ENCODE results near the gene ELF3. TPM values are rescaled to one million over a fixed set of nuclear protein-coding genes. Genes with fewer than 3 reads are reported as not detected.

Gene ELF3
- total RNA-seq, 1 donor from 2014 or later, result 74.1 TPM

DNA sequence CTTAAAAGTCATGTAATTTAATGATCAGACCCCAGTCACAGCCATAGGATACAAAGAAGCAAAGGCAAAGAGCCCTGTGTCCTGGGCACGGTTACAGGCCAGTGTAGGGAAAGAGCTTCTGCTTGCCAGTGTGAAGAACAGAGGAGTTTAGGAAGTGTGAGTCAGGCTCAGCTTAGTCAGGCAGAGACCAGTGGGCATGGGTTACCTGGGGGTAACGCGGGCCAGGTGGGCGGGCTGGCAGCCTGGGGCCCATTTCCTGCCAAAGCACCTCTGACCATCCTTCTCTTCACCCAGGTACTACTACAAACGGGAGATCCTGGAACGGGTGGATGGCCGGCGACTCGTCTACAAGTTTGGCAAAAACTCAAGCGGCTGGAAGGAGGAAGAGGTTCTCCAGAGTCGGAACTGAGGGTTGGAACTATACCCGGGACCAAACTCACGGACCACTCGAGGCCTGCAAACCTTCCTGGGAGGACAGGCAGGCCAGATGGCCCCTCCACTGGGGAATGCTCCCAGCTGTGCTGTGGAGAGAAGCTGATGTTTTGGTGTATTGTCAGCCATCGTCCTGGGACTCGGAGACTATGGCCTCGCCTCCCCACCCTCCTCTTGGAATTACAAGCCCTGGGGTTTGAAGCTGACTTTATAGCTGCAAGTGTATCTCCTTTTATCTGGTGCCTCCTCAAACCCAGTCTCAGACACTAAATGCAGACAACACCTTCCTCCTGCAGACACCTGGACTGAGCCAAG is 4.7 kb downstream of the ELF3 start:
- TF ChIP-seq, protein P1, sequence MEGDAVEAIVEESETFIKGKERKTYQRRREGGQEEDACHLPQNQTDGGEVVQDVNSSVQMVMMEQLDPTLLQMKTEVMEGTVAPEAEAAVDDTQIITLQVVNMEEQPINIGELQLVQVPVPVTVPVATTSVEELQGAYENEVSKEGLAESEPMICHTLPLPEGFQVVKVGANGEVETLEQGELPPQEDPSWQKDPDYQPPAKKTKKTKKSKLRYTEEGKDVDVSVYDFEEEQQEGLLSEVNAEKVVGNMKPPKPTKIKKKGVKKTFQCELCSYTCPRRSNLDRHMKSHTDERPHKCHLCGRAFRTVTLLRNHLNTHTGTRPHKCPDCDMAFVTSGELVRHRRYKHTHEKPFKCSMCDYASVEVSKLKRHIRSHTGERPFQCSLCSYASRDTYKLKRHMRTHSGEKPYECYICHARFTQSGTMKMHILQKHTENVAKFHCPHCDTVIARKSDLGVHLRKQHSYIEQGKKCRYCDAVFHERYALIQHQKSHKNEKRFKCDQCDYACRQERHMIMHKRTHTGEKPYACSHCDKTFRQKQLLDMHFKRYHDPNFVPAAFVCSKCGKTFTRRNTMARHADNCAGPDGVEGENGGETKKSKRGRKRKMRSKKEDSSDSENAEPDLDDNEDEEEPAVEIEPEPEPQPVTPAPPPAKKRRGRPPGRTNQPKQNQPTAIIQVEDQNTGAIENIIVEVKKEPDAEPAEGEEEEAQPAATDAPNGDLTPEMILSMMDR (IDR thresholded peaks at IDR 0.05), result no peak
- ATAC-seq, result no peak
- peaks cover 8% of the 10 kb centered on the region for H3K4me1 ChIP-seq
- no peaks in the 10 kb centered on the region for H3K27me3 ChIP-seq (ENCODE audit: low read depth)
- DNase-seq, result no peak
- H3K9me3 ChIP-seq, result no peaks in the 10 kb centered on the region
- peaks cover 27% of the 10 kb centered on the region for H3K36me3 ChIP-seq
- intact Hi-C loops (cut with DNase I), result no loop called here
- H3K4me3 ChIP-seq, result peak overlapping the region; percentile 57
- peak overlapping the region; percentile 5 for H3K27ac ChIP-seq

DNA sequence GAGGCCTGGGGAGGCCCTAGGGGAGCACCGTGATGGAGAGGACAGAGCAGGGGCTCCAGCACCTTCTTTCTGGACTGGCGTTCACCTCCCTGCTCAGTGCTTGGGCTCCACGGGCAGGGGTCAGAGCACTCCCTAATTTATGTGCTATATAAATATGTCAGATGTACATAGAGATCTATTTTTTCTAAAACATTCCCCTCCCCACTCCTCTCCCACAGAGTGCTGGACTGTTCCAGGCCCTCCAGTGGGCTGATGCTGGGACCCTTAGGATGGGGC is 5.2 kb downstream of the ELF3 start:
- Histone ChIP-seq H3K27me3 (ENCODE audit: low read depth) (no peaks in the 10 kb centered on the region), H3K27ac (no peak overlapping the region), H3K9me3 (no peaks in the 10 kb centered on the region), H3K4me3 (no peak overlapping the region), H3K36me3 (peaks cover 27% of the 10 kb centered on the region), H3K4me1 (peaks cover 8% of the 10 kb centered on the region)
- intact Hi-C loops (cut with DNase I), result no loop called here
- ATAC-seq (no peak), DNase-seq (no peak)
- TF ChIP-seq, protein P1 (IDR thresholded peaks at IDR 0.05), result no peak

DNA sequence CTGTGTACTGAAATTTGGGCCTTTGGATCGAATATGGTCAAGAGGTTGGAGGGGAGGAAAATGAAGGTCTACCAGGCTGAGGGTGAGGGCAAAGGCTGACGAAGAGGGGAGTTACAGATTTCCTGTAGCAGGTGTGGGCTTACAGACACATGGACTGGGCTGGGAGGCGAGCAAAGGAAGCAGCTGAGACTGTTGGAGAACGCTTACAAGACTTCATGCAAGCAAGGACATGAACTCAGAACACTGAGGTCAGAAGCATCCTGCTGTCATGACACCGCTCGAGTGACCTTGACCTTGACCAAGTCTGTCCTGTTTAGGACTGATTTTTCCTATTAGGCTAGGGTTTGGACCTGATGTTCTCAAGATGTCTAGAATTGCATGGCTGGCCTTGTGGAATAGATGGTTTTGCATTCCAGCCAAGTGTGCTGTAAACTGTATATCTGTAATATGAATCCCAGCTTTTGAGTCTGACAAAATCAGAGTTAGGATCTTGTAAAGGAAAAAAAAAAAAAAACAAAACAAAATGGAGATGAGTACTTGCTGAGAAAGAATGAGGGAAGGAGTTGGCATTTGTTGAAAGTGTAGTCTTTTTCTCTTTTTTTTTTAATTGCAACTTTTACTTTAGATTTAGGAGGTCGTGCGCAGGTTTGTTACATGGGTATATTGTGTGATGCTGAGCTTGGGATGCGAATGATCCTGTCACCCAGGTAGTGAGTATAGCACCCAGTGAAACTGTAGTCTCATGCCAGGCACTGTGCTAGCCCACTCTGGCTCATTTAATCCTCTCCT is 5.8 kb downstream of the ELF3 start:
- Histone ChIP-seq H3K9me3 (no peaks in the 10 kb centered on the region), H3K36me3 (peaks cover 27% of the 10 kb centered on the region), H3K4me3 (no peak overlapping the region), H3K27me3 (ENCODE audit: low read depth) (no peaks in the 10 kb centered on the region), H3K4me1 (peaks cover 8% of the 10 kb centered on the region), H3K27ac (no peak overlapping the region)
- no peak for DNase-seq
- no peak for ATAC-seq
- intact Hi-C loops (cut with DNase I), result no loop called here
- TF ChIP-seq, protein P1 (IDR thresholded peaks at IDR 0.05), result no peak

DNA sequence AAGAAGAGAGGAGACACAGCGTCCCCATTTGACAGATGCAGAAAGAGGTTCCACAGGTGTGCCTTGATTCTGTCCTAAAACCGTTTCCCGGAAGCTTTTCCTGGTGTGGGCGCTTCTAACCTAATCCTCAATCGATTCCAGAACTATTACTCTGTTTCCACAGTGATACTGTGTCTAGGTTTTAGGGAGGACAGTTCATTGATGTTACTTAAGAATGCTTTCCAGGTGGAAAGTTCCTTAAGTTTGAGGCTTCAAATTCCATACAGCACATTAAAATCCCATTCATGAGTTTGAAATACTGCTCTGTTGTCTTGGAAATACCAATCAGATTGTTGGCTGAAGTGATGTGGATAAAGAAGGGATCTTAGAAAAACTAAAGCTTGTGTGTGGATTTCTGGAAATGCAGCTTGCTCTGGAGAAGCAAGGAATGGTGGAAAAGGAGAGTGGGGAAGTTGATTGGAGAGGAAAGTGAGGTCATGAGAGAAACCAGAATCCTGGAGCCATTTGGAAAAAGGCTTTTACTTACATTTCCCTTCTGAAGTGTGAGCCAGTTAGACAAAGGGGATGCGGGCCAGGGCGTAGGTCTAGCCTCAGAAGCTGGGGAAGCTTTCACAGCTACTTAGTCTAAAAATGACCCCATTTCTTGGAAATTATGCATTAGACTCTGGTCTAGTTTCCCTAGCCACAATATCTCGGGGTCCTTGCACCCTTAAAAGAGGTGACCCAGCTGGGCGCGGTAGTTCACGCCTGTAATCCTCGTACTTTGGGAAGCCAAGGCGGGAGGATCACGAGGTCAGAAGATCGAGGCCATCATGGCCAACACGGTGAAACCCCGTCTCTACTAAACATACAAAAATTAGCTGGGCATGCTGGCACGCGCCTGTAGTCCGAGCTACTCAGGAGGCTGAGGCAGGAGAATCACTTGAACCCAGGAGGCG is 6.7 kb downstream of the ELF3 start:
- intact Hi-C loops (cut with DNase I), result no loop called here
- H3K4me1 ChIP-seq, result peaks cover 8% of the 10 kb centered on the region
- H3K36me3 ChIP-seq, result peaks cover 27% of the 10 kb centered on the region
- ATAC-seq (no peak), DNase-seq (no peak)
- H3K27ac ChIP-seq, result peak overlapping the region; percentile 39
- H3K27me3 ChIP-seq (ENCODE audit: low read depth), result no peaks in the 10 kb centered on the region
- H3K4me3 ChIP-seq, result no peak overlapping the region
- TF ChIP-seq, protein P1 (IDR thresholded peaks at IDR 0.05), result no peak
- no peaks in the 10 kb centered on the region for H3K9me3 ChIP-seq

DNA sequence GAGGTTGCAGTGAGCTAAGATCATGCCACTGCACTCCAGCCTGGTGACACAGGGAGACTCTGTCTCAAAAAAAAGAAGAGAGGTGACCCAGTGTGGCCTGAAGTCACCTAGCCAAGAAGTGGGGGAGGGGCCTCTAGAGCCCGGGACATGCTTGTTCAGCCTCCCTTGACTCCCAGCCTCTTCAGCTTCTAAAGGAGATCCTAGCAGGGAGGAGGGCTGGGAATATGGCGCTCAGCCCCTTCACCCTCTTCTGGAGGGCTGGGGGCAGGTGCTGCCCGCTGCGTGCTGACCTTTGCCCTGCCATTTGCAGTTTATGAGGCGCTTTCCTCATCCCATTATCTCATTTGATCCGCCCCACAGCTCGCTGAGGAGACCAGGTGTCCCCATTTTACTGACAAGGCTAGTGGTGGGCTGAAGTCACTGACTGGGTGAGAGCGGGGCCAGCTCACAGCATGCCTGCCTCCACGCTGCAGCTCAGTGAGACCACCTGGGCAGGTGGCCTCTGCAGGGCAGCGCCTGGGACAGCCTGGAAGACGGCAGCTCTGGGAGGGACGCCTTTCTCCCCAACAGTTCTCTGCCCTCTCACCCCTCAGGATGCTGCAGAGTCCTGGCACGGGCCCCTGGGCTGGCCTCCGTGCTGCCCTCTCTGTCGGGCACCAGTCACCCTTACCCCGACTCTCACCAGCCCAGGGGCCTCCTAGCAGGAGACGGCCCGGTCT is 7.5 kb downstream of the ELF3 start:
- TF ChIP-seq, protein P1 (IDR thresholded peaks at IDR 0.05), result no peak
- H3K4me3 ChIP-seq, result peak overlapping the region; percentile 27
- peak overlapping the region; percentile 73 for H3K27ac ChIP-seq
- H3K9me3 ChIP-seq, result no peaks in the 10 kb centered on the region
- H3K36me3 ChIP-seq, result peaks cover 27% of the 10 kb centered on the region
- ATAC-seq (peak; percentile 42 to 63), DNase-seq (peak; percentile 74)
- intact Hi-C loops (cut with DNase I), result no loop called here
- H3K4me1 ChIP-seq, result peaks cover 8% of the 10 kb centered on the region
- no peaks in the 10 kb centered on the region for H3K27me3 ChIP-seq (ENCODE audit: low read depth)

All from lower lobe of right lung (tissue), 2 donors.